Choroid plexus epithelial cell (primary cell): ENCODE measurements around the gene RPLP2.

Experiments
- DNase-seq: peaks from one replicate; pipeline ENCODE4 v3.0.0-alpha.2; 2010; ENCODE audit warnings: low read depth
- H3K4me3 ChIP-seq: 2 replicates; pipeline ENCODE4 v1.5.1; 2011; ENCODE audit warnings: low read depth, mild to moderate bottlenecking, control low read depth, low read length, moderate library complexity
- TF ChIP-seq, protein P1 (sequence below): conservative IDR thresholded peaks from 2 replicates; pipeline ENCODE4 v1.5.1; 2011; ENCODE audit warnings: low read depth, mild to moderate bottlenecking, control low read depth, inconsistent platforms, low read length, moderate library complexity

Gene RPLP2

DNA sequence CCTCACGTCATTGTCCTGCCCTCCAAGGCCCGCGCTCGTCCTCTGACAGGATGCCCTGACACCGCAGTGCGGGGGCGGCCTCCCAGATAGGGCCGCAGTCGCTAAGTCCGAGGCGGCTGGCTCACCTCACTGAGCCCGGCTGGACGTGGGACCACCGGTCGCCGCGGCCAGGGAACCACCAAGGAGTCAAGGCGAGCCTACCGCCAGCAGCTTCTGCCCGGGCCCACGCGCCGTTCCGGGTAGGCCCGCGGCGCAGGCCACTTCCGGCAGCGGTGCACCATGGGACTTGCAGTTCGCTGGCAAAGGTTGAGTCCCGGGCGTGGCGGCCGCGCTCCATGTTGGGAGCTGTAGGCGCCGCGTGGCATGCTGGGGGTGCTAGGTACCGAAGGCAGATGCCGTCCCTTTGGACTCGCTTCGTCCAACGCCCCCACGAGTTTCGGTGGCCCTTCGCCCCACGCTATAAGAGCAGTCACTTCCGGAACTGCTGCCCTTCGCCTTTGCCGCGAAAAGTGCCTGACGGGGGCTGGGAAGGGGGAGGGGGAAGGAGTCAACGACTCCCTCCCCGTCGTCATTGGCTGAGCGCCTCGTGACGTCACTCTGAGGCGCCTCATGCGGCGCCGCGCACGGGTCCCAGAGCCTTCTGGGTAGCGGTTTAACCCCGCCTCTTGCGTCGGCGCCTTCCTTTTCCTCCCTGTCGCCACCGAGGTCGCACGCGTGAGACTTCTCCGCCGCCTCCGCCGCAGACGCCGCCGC lies at the start of gene RPLP2:
TSS of gene RPLP2 (plus strand) at position 681 of the 753 bp plus-strand sequence. CDS start 268 bp downstream, outside the sequence.
- peak within 1 kb of the TSS; percentile 93 for H3K4me3 ChIP-seq
- TF ChIP-seq, protein P1, sequence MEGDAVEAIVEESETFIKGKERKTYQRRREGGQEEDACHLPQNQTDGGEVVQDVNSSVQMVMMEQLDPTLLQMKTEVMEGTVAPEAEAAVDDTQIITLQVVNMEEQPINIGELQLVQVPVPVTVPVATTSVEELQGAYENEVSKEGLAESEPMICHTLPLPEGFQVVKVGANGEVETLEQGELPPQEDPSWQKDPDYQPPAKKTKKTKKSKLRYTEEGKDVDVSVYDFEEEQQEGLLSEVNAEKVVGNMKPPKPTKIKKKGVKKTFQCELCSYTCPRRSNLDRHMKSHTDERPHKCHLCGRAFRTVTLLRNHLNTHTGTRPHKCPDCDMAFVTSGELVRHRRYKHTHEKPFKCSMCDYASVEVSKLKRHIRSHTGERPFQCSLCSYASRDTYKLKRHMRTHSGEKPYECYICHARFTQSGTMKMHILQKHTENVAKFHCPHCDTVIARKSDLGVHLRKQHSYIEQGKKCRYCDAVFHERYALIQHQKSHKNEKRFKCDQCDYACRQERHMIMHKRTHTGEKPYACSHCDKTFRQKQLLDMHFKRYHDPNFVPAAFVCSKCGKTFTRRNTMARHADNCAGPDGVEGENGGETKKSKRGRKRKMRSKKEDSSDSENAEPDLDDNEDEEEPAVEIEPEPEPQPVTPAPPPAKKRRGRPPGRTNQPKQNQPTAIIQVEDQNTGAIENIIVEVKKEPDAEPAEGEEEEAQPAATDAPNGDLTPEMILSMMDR = no peak
- peak; percentile 98 for DNase-seq

GRCh38 chr11:760236-760635 lies 49.5 kb upstream of the RPLP2 start:
- TF ChIP-seq, protein P1 = no peak
- DNase-seq = no peak
- no peak overlapping the region for H3K4me3 ChIP-seq

- H3K4me3 ChIP-seq = no peak overlapping the region
- TF ChIP-seq, protein P1 = no peak
- DNase-seq = no peak
Observed at GRCh38 chr11:761526-762108, 48.1 kb upstream of the RPLP2 start.

DNA sequence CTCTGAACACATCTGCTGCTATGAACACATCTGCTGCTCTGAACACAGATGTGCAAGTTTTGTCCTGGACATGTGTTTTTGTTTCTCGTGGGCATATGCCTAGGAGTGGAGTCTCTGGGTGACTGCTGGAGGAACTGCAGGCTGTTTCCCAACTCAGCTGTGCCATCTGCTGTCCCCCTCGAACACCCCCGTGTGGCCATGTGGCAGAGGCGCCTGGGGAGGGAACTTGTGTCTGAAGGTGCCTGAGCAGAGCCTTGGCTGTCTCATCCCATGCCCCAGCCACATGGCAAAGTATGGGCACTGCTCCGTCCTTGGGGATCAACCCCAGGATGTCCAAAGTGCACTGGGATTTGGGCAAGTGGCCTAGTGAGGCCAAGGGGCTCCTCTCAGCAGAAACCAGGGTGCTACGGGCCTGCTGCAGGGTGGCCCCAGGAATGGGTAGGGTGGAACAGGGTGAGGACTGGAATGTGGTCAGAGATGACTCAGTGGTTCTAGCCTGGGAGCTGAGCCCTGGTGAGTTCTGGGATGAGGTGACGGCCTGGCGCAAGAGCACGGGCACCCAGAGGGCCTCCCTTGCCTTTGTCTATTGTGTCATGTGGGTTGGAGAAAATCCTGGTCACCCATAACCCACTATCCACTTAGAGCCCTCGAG lies 47.2 kb upstream of the RPLP2 start:
- DNase-seq = peak; percentile 72

GRCh38 chr11:763073-763463 lies 46.7 kb upstream of the RPLP2 start:
- DNase-seq = no peak
- TF ChIP-seq, protein P1 = no peak
- no peak overlapping the region for H3K4me3 ChIP-seq

More for the DNA sequence above, 47.2 kb upstream of the RPLP2 start:
- no peak overlapping the region for H3K4me3 ChIP-seq
- TF ChIP-seq, protein P1 = peak; percentile 25

DNA sequence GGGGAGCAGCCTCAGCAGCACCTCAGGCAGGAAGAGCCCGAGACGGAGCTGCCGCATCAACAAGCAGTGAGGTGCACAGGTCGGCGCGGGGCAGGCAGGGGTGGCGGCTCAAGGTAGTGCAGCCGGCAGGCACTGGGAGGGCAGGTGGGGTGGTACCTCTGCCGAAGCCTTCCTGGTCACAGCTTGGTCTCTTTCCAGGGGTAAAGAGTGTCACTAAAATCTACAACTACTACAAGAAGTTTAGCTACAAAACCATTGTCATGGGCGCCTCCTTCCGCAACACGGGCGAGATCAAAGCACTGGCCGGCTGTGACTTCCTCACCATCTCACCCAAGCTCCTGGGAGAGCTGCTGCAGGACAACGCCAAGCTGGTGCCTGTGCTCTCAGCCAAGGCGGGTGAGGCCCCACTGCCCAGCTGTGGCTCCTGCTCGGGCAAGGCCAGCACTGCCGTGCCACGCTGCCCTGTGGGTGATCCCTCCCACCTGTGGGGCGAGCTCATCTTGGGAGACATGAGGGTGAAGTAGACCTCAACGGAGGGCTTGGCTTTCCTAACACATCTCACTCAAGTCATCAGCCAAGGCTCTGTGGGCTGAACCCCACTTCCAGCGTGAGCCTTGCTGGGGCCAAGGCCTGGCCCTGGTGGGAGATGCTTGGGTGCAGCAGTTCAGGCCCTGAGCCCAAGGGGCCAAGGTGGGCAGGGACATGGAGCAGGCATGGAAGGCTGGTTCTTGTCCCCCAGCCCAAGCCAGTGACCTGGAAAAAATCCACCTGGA lies 46.0 kb upstream of the RPLP2 start:
- TF ChIP-seq, protein P1 = no peak
- DNase-seq = no peak
- H3K4me3 ChIP-seq = no peak overlapping the region
